Activated naive CD4-positive, alpha-beta T cell treated with Interleukin-2 at 50 U/mL for 16 hours (primary cell): ENCODE results near the gene EPS8L1.
"Not testable (repeated sequence)": the region's sequence is repeated elsewhere in the genome, so short reads cannot be mapped to it uniquely, and the experiment has no call there.

Source experiments
- DNase-seq: peaks from one replicate; pipeline ENCODE4 v3.0.0-alpha.2; 2020

The EPS8L1 gene

DNA sequence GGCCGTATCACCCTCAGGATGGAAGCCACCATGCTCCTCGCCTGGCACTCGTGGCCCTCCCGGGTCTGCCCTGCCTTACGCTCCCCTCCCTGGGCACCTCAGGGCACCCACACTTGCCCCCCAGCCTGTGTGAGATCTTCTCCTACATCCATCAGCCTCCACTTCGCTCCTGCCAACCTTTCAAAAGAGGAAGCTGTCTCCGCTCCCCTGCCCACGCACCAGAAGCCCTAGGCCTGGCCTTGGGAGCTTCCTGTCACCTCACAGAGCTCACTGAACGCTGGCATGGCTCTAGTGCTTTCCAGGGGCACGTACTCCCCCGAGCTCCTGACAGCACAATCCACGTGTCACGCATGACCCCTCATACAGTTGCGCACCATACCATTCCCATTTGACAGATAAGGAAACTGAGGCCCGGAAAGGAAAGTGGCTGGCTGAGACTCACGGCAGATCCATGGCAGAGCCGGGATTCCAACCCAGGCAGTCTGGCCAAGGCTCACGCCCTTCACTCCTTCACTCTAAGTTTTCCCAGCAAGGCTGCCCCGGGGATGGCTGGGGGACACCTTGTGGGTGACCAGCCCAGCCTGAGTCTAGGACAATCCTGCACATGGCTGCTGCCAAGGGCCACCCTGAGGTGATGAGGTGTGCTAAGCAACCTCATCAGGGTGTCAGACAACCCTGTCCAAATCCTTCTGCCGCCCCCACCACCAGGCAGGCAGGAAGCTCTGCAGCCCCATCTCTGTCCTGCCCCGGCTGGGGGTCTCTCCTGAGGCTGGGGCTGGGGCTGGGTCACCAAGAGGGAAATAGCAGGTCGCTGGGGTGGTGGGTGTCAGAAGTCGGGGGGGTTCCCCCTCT lies 22.4 kb downstream of the EPS8L1 start:
- no peak for DNase-seq

DNA sequence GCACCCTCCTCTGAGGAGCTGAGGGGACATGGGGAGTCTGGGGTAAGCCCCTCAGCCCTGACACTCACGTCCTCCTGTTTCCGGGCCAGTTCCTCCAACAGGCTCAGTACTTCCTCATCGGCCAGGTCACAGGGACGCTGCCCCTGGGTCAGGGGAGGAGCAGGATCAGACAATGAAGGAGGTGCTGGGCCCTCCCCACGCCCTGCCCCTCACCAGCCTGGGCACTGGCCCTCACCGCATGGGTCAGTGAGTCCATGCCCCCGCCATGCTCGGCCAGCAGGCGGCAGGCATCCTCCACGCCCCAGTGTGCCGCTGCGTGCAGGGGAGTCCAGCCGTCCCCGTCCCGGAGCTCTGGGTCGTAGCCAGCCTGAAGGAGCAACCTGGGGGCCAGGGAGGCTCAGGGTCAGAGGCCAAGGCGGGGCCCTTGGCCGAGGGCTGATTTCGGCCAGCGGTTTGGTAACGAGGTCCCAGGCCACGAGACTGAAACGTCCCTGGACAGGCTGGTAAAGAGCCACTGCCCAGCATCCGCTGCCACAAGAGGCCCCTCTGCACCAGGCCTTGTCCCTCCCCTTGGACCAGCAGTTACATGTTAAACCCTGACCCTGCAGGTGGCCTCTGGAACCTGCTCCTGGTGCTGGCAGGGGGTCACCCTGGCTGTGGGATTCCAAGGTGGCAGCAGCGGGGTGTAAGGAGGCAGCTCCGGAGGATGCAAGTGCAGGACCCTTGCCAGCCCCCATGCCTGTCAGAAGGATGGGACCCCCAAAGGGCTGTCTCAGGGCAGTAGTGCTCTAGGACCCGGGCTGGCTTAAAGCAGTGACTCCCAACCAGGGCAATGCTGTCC lies 23.3 kb downstream of the EPS8L1 start:
- no peak for DNase-seq

DNA sequence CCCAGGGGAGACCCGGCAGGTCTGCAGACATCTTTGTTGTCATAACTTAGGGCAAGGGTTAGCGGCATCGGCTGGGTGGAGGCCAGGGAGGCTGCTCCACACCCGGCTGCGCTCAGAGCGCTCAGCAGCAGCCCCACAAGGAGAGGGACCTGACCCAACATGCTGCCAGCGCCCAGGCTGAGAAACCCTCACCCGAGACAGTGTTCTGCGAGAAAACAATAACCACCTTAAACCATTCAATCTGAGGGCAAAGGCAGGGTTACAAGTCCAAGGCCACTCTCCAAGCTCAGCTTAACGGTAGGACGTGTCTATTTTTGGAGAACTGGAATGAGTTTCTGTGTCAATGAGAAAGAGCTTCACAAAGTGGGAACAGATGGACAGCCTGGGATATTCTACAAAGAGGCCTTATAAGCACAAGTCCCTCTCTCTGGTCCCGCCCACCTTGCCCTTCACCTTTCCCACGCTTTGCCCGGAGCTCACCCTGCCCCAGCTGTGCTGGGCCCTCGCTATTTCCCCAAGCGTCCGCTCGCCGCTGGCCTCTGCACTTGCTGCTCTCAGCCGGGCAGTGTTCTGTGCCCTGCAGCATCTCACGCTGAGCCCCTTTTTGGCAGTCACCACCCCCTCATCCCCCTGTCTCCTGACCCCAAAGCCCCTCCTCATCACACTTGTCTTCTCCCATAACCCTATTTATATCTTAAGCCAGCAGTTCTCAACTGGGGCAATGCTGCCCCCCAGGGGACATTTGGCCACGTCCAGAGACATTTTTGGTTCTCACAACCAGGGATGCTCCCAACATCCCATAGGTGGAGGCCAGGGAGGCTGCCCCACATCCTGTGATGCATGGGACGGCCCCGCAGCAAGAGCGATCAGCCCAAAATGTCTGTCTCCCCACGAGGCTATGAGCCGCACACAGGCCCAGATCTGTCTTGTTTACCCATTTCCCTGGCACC lies 24.2 kb downstream of the EPS8L1 start:
- DNase-seq = no peak

DNA sequence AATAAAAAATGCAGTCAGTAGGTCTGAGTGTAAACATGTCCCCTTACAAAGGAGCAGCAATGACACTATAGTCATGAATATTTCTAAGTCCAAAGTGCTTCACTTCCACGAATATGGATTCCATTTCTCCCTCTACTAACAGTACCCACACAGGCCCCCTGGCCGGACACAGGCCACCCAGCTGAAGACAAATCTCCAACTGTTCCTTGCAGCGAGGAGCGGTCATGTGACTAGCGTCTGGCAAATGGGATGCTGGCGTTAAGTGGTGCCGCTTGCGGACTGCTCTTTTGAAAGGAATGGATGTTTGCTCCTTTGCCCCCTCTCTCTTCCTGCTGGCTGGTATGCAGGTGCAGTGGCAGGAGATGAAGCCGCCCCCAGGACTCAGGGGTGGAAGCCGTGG lies 25.6 kb downstream of the EPS8L1 start:
- no peak for DNase-seq

DNA sequence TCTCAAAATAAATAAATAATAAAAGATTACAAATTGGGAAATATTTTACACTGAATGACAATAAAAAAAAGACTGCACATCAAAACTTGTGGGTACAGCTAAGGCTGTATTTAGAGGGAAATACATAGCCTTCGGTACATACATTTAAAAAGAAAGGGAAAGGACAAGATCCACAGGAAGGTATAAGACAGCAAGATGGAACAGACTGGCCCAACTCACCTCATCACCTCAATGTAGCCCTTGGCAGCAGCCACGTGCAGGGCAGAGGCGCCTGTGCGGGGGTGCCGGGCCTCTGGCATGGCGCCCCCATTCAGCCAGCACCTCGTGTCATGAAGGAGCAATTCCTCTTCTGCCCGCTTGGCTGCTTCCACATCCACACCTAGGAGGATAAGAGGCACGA lies 27.5 kb downstream of the EPS8L1 start:
- no peak for DNase-seq

DNA sequence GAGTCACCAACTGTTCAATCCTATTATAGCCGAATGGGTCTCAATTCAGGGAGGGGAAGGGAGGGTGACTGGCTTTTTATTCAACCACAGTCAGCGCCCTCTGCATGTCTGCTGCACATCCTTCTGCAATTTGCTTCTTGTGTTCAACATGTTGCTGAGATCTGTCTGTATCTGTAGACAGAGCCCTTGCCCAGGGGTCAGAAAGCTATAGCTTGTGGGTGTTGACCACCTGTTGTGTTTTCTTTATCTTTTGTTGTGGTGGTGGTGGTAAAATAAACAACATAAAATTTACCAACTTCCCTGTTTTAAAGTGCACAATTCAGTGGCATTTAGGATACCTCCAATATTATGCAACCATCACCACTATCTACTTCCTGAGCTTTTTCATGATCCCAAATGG lies 29.6 kb downstream of the EPS8L1 start:
- DNase-seq = no peak

DNA sequence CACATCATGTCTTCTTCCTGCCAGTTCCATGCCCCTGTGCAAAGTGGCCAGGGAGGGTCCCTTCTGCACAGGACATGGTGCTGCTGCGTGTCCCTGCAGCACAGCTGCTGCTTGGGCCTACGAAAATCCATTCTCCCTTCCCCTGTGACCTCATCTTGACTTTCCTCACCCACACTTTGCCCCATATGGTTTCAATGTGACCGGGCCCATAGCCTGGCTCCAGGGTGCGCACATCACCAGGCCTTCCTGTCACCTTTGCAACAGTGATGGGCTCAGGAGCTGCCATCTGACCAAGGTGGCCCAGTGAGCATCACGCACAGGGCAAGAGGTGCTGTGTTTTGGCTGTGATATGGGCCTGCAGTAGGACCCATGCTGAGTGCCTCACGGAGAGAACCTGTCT lies 30.9 kb downstream of the EPS8L1 start:
- no peak for DNase-seq

DNA sequence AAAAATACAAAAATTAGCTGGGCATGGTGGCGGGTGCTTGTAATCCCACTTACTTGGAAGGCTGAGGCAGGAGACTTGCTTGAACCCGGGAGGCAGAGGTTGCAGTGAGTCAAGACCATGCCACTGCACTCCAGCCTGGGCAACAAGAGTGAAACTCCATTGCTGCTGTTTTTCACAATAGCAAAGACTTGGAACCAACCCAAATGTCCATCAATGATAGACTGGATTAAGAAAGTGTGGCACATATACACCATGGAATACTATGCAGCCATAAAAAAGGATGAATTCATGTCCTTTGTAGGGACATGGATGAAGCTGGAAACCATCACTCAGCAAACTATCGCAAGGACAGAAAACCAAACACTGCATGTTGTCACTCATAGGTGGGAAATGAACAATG lies 31.6 kb downstream of the EPS8L1 start:
- not testable (repeated sequence) for DNase-seq

DNA sequence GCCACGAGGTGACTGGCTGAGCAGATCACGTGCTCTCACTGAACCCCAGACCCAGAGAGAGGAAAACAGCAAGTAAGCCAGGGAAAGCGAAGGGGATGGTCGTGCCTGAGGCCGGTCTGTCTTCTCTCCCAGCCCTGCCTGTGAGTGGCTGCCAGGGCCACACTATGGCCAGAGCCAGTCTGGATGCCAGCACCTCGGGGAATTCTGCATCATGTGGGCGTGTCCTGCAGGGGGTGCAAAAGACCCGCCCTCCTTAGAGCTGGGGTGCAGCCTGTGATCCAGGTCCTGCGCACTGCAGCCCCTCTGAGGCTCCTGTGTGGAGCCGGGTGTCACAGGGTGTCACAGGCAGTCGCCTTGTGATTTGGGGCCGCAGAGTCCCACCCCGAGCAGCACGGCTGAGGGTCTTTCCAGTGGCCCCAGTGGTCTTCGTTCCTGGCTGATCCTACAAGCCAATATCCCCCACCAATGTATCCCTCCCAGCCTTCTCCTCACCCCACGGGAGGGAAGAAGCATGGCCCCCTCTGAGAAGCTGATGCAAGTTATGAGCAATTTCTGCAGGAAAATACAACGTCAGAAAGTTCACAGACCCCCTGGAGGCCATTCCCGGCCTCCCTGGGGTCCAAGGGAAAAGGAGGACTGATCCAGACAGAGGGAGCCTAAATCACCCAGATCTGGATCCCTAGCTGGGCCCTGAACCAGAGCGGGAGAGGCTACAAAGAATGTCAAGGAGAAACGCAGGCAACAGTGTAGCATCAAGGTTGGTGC lies 34.0 kb downstream of the EPS8L1 start:
- DNase-seq = no peak

DNA sequence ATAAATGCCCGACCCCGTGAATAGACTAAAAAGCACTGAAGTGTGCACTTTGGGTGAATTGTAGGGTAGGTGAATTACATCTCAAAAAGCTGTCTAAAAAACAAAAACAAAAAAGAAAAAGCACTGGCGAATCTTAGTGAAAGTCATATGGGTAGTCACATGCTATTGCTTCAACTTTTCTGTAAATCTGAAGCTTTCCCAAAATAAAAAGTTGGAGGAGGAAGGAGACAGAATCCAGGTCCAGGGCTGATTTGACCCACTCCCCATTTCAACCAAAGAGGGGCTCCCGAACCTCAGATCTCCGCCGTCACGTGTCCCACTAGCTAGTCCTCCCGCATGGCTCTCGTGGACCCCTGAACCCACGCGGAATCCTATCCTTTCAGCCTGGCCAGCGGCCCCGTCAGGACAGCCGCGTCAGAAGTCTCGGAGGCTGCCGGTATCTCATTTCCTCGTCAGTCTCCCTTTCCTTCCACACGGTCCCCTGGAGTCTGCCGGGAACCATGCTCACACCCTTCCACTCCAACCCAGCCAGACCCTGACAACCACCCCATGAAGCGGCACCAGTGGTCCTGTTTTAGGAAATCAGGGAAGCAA lies 35.7 kb downstream of the EPS8L1 start:
- no peak for DNase-seq

DNA sequence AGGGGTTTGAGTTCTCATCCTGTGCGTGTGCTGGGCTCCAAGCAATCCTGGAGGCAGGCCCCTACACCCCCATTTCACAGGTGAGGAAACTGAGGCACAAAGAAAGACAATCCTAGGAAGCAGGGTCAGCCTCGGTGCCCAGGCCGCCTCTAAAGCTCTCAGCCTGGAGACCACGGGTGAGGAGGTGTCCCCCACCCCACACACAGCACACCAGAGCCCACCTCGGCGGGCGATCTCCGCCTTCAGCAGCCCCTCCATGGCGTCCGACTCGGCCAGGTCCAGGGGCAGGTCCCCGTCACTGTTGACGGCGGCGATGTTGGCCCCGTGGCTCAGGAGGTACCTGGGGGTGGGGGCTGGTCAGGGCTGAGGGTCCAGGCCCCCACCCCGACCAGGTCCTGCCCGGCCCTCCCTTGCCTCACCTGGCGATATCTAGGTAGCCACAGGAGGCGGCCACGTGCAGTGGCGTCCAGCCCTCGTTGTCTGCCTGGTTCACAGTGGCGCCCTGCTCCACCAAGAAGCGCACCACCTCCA lies 36.6 kb downstream of the EPS8L1 start:
- DNase-seq = no peak

DNA sequence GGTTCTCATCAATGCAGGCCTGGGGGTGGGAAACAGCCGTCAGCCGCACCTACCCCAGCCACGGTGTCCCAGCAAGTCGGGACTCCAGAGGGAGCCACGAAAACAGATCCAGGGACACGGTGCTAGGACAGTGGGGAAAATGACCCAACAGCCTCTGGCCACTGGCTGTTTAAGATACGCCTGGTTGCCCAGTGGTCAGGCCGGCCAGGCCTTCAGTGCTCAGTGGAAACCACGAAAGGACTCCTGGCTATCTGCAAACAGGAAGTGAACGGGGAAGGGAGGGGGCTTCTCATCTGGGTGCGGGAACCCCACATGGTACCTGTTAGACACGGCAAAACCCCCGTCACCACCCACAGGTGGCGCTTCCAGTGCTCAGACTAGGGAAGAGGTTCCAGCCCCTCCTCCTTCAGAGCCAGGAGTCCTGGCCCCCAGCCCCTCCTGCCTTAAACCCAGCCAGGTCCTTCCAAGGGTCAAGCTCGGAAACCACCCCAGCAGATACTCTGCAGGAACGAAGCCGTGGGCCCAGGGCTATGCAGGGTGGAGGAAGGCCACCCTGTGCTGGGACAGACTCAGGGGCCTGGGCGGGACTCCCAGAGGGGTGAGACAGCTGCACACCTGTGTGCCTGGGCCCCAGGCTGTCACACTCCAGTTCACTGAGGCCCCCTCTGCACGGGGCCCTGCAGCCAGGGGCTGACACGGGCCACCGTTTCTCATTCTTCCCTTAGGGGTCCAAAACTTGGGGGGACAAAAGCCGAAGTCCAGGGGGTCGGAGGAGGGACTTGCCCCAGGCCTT lies 37.3 kb downstream of the EPS8L1 start:
- no peak for DNase-seq

DNA sequence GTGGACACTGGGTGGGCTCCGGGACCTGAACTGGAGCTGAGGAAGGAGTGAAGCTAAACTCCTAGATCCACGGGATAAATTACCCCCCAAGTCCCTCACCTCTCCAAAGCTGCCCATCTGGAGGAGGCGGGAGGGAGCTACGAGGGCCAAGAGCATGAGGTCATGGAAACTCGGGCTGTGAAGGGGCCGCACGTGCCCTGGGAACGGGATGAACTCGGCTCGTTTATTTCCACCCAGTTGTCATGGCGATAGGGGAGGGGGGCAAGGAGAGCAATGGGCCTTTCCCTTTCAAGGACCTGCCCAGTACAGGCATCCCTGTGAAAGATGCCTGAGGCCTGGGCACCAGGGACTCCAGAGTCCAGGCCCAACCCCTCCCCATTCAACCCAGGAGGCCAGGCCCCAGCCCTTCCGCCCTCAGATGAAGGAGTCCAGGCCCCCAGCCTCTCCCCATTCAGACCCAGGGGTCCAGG lies 37.9 kb downstream of the EPS8L1 start:
- no peak for DNase-seq

DNA sequence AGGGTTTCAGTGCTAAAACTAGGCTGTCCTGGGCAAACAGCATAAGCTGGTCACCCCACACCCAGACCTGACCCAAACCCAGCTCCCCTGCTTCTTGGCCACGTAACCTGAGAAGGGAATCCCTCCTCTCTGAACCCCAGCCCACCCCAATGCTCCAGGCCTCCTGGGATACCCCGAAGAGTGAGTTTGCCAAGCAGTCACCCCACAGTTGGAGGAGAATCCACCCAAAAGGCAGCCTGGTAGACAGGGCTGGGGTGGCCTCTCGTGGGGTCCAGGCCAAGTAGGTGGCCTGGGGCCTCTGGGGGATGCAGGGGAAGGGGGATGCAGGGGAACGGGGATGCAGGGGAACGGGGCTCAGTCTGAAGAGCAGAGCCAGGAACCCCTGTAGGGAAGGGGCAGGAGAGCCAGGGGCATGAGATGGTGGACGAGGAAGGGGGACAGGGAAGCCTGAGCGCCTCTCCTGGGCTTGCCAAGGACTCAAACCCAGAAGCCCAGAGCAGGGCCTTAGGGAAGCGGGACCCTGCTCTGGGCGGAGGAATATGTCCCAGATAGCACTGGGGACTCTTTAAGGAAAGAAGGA lies 39.0 kb downstream of the EPS8L1 start:
- DNase-seq = no peak

DNA sequence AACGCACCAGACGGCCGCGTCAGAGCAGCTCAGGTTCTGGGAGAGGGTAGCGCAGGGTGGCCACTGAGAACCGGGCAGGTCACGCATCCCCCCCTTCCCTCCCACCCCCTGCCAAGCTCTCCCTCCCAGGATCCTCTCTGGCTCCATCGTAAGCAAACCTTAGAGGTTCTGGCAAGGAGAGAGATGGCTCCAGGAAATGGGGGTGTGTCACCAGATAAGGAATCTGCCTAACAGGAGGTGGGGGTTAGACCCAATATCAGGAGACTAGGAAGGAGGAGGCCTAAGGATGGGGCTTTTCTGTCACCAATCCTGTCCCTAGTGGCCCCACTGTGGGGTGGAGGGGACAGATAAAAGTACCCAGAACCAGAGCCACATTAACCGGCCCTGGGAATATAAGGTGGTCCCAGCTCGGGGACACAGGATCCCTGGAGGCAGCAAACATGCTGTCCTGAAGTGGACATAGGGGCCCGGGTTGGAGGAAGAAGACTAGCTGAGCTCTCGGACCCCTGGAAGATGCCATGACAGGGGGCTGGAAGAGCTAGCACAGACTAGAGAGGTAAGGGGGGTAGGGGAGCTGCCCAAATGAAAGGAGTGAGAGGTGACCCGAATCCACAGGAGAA lies 39.9 kb downstream of the EPS8L1 start:
- DNase-seq = no peak

DNA sequence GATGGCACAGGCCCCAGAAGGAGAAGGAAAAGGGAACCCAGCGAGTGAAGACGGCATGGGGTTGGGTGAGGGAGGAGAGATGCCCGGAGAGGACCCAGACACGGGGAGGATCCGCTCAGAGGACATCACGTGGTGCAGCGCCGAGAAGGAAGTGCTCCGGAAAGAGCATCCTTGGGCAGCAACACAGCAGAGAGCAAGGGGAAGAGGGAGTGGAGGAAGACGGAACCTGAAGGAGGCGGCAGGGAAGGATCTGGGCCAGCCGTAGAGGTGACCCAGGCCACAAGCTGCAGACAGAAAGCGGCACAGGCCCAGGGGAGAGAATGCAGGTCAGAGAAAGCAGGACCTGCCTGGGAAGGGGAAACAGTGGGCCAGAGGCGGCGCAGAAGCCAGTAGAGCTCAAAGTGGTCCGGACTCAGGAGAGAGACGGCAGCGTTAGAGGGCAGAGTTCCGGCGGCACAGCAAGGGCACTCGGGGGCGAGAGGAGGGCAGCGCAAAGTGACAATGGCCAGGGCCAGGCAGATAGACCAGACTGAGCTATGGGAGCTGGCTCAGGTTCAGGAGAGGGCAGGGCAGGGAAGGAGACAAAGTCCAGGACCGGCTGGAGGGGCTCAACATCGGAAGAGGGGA lies 40.7 kb downstream of the EPS8L1 start:
- peak; percentile 54 for DNase-seq

DNA sequence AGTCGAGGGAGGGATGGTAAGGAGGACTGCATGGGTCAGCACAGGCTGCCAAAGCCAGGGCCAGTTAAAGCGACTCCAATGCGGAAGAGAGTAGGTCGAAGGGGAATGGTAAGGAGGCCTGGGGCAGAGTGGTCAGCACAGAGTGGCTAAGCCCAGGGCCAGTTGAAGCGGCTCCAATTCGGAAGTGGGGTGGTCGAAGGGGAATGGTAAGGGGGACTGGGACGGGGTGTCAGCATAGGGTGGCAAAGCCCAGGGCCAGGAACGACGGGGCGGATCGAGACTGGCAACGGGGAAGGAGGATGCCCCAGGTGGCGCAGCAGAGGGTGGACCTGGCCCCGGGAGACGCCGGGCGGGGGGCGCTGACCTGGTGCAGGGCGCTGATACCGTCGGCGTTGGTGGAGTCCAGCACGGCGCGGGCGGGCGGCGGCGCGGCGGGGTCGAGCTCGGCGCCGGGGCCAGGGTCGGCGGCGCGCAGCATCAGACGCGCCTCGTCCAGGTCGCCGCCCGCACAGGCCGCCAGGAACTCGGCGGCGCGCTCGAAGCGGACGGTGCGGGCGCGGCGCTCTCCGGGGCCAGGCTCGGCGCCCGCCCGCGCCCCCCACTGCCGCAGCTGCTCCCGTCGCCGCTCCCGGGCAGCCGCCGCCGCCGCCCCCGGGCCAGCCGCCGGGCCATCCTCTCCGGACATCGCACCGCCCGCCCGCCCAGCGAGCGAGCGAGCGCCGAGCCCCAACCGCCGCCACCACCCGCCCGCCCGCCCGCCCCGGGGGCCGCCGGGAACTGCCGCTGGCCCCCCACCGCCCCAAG lies 41.4 kb downstream of the EPS8L1 start, which contains the start of gene PPP1R12C:
Gene PPP1R12C, minus strand, starts transcription at position 779 of the 804 bp plus-strand sequence. Its CDS starts 94 bp downstream, at position 685.
- DNase-seq = no peak
